GM12878 (cell line): ENCODE data around the gene CEBPG. TPM values are rescaled to one million over a fixed set of nuclear protein-coding genes. Genes with fewer than 3 reads are reported as not detected.

Experiments used
- ATAC-seq: fragments of 200-7000 bp; cut with Tn5 transposase; 3 replicates; pipeline ENCODE4 v1.9.1; 2020; ENCODE audit warnings: mild to moderate bottlenecking, moderate library complexity
- BruUV-seq: library from RNA; stranded (reverse); fragments of 400-500 nt; replicated peaks from 2 replicates; lab custom pipeline; 2021; lab: Mats Ljungman, UMichigan
- CTCF ChIA-PET: fragments of 300-600 bp; sonication (Branson Sonifier 250); formaldehyde crosslinking; extraction: SDS; loops from one replicate; lab custom pipeline; 2021; ENCODE audit warnings: inconsistent platforms; lab: Yijun Ruan, JAX
- POLR2A ChIA-PET: fragments of 350-600 bp; formaldehyde crosslinking; extraction: SDS; loops from one replicate; lab custom pipeline; 2021; ENCODE audit warnings: inconsistent platforms; lab: Charles Lee
- RAD21 ChIA-PET: fragments of 300-600 bp; sonication (Branson Sonifier 250); formaldehyde crosslinking; loops from one replicate; lab custom pipeline; 2023; ENCODE audit warnings: antibody characterized with exemption; ENCODE audit not compliant: unreplicated experiment; lab: Charles Lee
- SMC1A ChIA-PET: fragments of 300-600 bp; sonication (Branson Sonifier 250); formaldehyde crosslinking; loops from one replicate; lab custom pipeline; 2023; ENCODE audit not compliant: unreplicated experiment, uncharacterized antibody; lab: Charles Lee
- DNase-seq: peaks from one replicate; pipeline ENCODE4 v3.0.0-alpha.2; 2011; ENCODE audit warnings: low read depth, low spot score
- FAIRE-seq: peaks from 3 replicates; lab custom pipeline; 2011; peaks lifted over from hg19 to GRCh38; lab: Jason Lieb, UNC
- H2AFZ ChIP-seq: 2 replicates; pipeline ENCODE4 v1.6.0; 2011; ENCODE audit warnings: low read depth, low read length, control low read depth; ENCODE audit not compliant: control insufficient read depth
- H3K27ac ChIP-seq: 2 replicates; pipeline ENCODE4 v1.5.1; 2011; ENCODE audit warnings: control low read depth; ENCODE audit not compliant: control insufficient read depth, insufficient read depth
- H3K27me3 ChIP-seq, 2 experiments: replicated peaks in 1 of 2; 2 replicates each; pipeline versions ENCODE4 v1.6.0 to v1.6.1; 2011; ENCODE audit warnings: low read length in 1 of 2; ENCODE audit not compliant: control insufficient read depth in 2 of 2, insufficient read depth in 2 of 2
- H3K36me3 ChIP-seq, 2 experiments: 2 replicates each; pipeline ENCODE4 v1.5.1; 2011; ENCODE audit warnings: low read length in 1 of 2; ENCODE audit not compliant: control insufficient read depth in 2 of 2, insufficient read depth in 2 of 2
- H3K4me1 ChIP-seq: 2 replicates; pipeline ENCODE4 v1.6.1; 2011; ENCODE audit warnings: mild to moderate bottlenecking, low read length, moderate library complexity, mixed read lengths; ENCODE audit not compliant: control insufficient read depth, insufficient read depth
- H3K4me2 ChIP-seq: 2 replicates; pipeline ENCODE4 v1.6.0; 2011; ENCODE audit warnings: control low read depth; ENCODE audit not compliant: control insufficient read depth, insufficient read depth
- H3K4me3 ChIP-seq: fragments of 200-600 bp; sonication (generic); 2 replicates; pipeline ENCODE4 v1.5.1; 2016
- H3K79me2 ChIP-seq: 2 replicates; pipeline ENCODE4 v1.6.0; 2011; ENCODE audit warnings: low read length; ENCODE audit not compliant: control insufficient read depth, insufficient read depth
- H3K9ac ChIP-seq: 2 replicates; pipeline ENCODE4 v1.8.0; 2011; ENCODE audit warnings: low read length, control low read depth, mixed read lengths; ENCODE audit not compliant: control insufficient read depth, insufficient read depth
- H3K9me3 ChIP-seq: replicated peaks from 3 replicates; pipeline ENCODE4 v1.5.1; 2011; ENCODE audit warnings: mild to moderate bottlenecking, low read length; ENCODE audit not compliant: control insufficient read depth, insufficient read depth
- H4K20me1 ChIP-seq: 2 replicates; pipeline ENCODE4 v1.6.0; 2011; ENCODE audit not compliant: control insufficient read depth, insufficient read depth
- BCL3 ChIP-seq: IDR thresholded peaks from 2 replicates; pipeline ENCODE4 v1.6.1; 2011; ENCODE audit warnings: borderline replicate concordance, low read depth, mild to moderate bottlenecking, moderate library complexity, low read length; ENCODE audit not compliant: insufficient read depth, poor library complexity, severe bottlenecking
- EP300 ChIP-seq, 2 experiments: fragments of 150-350 bp in 1 of 2; IDR thresholded peaks; 2 replicates each; pipeline ENCODE4 v1.6.1; 2011 to 2012; ENCODE audit warnings: low read depth in 2 of 2, low read length in 2 of 2, borderline replicate concordance in 1 of 2, improper control_type of control experiment in 1 of 2, inconsistent platforms in 1 of 2; ENCODE audit not compliant: control insufficient read depth in 1 of 2
- PBX3 ChIP-seq: IDR thresholded peaks from 2 replicates; pipeline ENCODE4 v1.6.1; 2011; ENCODE audit warnings: mild to moderate bottlenecking, low read depth, low read length, moderate library complexity; ENCODE audit not compliant: insufficient replicate concordance
- ZNF207 ChIP-seq: fragments of 450-650 bp; IDR thresholded peaks from 2 replicates; pipeline ENCODE4 v1.6.1; 2014; ENCODE audit warnings: antibody characterized with exemption, mild to moderate bottlenecking, borderline replicate concordance
- WGBS: methylation state at CpG from one replicate; pipeline ENCODE4 v1.1.6; 2016; ENCODE audit warnings: low lambda C conversion rate; ENCODE audit not compliant: insufficient replicate concordance, insufficient coverage; ENCODE audit errors: missing lambda C conversion rate; 5-methylcytosine and 5-hydroxymethylcytosine counted together
- in situ Hi-C: fragments of 300-500 bp; cut with MboI; formaldehyde crosslinking; loops from 9 replicates; pipeline ENCODE4 v1.14.3; 2018; ENCODE audit warnings: mixed read lengths
- intact Hi-C: fragments of 100-400 bp; cut with micrococcal nuclease; formaldehyde crosslinking; loops from one replicate; pipeline ENCODE4 v1.14.2; 2022; ENCODE audit not compliant: unreplicated experiment
- polyA plus RNA-seq, 11 experiments: library from polyadenylated mRNA; depleted of rRNA in 4 of 11; unstranded in 6 of 11; stranded (reverse) in 5 of 11; fragments of >200 nt; fragmentation: Nextera tagmentation in 4 of 11; fragmentation: Illumina TruSeq in 1 of 11; extraction: Ambion mirVana in 4 of 11; extraction: Trizol in 1 of 11; gene quantifications; 1 replicate in 1 of 11; 2 replicates in 10 of 11; pipeline versions ENCODE4 v1.2.1 to v1.2.3, GENCODE V29; 2011 to 2016; ENCODE audit warnings: inconsistent platforms in 2 of 11, missing spikeins in 2 of 11, low read depth in 1 of 11
- total RNA-seq, 4 experiments: library from RNA; depleted of rRNA in 3 of 4; stranded (reverse); fragments of >200 nt in 3 of 4; fragmentation: Illumina TruSeq in 1 of 4; extraction: Trizol in 1 of 4; gene quantifications; 2 replicates each; pipeline versions ENCODE4 v1.2.1 to v1.2.3, GENCODE V29; 2013 to 2021

CEBPG gene
- total and polyA plus RNA-seq, 10 of the 15 experiments (the other 5 are each of a cell fraction or from before 2014, with no cell fraction given) = 5.2 to 22.4 (median 20.0) TPM

GRCh38 chr19:33365691-33366090 is 7.8 kb upstream of the CEBPG start:
- Histone ChIP-seq H3K79me2 (no peaks in the 10 kb centered on the region), H3K9me3 (no peaks in the 10 kb centered on the region), H3K27ac (no peak overlapping the region), H3K4me2 (no peak overlapping the region), H3K36me3 (no peaks in the 10 kb centered on the region), H2AFZ (no peak overlapping the region), H3K27me3 (no peaks in the 10 kb centered on the region; a peak in 1 of 4 replicates)
- 55% methylated on average over 7 of the region's 7 CpGs for WGBS
- ChIA-PET CTCF (no interaction called here), POLR2A (no interaction called here), RAD21 (no interaction called here), SMC1A (no interaction called here)
- no TSS peak for BruUV-seq
- DNase-seq = no peak
- no peak for FAIRE-seq
- intact Hi-C loops = no loop called here
- no peak for ATAC-seq
- TF ChIP-seq PBX3 (peak; percentile 28), BCL3 (peak; percentile 18), EP300 (IDR thresholded peaks at IDR 0.05; ENCODE audit: borderline replicate concordance in 1 of 2, control insufficient read depth in 1 of 2, low read depth in 2 of 2, low read length in 2 of 2) (no peak)
- TF ChIP-seq, all 136 proteins: peak for 2
- Histone ChIP-seq H3K4me1 (no peaks in the 10 kb centered on the region), H4K20me1 (no peaks in the 10 kb centered on the region), H3K4me3 (no peak overlapping the region), H3K9ac (no peak overlapping the region)
- in situ Hi-C loops = no loop called here

- Histone ChIP-seq H2AFZ (no peak overlapping the region), H3K27me3 (no peaks in the 10 kb centered on the region; a peak in 1 of 4 replicates), H4K20me1 (no peaks in the 10 kb centered on the region), H3K9ac (no peak overlapping the region), H3K4me1 (no peaks in the 10 kb centered on the region), H3K4me3 (no peak overlapping the region), H3K9me3 (no peaks in the 10 kb centered on the region), H3K4me2 (no peak overlapping the region), H3K36me3 (no peaks in the 10 kb centered on the region), H3K79me2 (no peaks in the 10 kb centered on the region), H3K27ac (no peak overlapping the region)
- 26% methylated on average over 6 of the region's 6 CpGs for WGBS
- RAD21 ChIA-PET = no interaction called here
- no peak for TF ChIP-seq ZNF207
- DNase-seq (no peak), ATAC-seq (no peak), FAIRE-seq (no peak)
- SMC1A ChIA-PET = no interaction called here
- intact Hi-C loops (no loop called here), in situ Hi-C loops (no loop called here)
- no TSS peak for BruUV-seq
- CTCF ChIA-PET = interaction anchor here (0.6 kb wide), 1 partner anchor 53 kb away, joined by 3 read pairs; no protein-coding TSS in a partner anchor
- POLR2A ChIA-PET = no interaction called here
Measured at GRCh38 chr19:33366127-33366526, 7.4 kb upstream of the CEBPG start.
